HT-29 (cell line): ENCODE measurements around the gene GHITM. TPM values are rescaled to one million over a fixed set of nuclear protein-coding genes. Genes with fewer than 3 reads are reported as not detected.
A peak's percentile ranks its signal among the peaks of the same experiment; 100 is the strongest.
"Not testable (repeated sequence)": the region's sequence is repeated elsewhere in the genome, so short reads cannot be mapped to it uniquely, and the experiment has no call there.

ENCODE experiments used
- DNase-seq: peaks from one replicate; pipeline ENCODE4 v3.0.0-alpha.2; 2015; ENCODE audit warnings: low spot score
- total RNA-seq: library from RNA; depleted of rRNA; stranded (reverse); fragments of >200 nt; shearing (Covaris generic); gene quantifications from 2 replicates; pipeline ENCODE4 v1.2.3, GENCODE V29; 2014; rRNA removed

The GHITM gene, protein sequence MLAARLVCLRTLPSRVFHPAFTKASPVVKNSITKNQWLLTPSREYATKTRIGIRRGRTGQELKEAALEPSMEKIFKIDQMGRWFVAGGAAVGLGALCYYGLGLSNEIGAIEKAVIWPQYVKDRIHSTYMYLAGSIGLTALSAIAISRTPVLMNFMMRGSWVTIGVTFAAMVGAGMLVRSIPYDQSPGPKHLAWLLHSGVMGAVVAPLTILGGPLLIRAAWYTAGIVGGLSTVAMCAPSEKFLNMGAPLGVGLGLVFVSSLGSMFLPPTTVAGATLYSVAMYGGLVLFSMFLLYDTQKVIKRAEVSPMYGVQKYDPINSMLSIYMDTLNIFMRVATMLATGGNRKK
- total RNA-seq: 195 and 196 TPM in 2 replicates

DNA sequence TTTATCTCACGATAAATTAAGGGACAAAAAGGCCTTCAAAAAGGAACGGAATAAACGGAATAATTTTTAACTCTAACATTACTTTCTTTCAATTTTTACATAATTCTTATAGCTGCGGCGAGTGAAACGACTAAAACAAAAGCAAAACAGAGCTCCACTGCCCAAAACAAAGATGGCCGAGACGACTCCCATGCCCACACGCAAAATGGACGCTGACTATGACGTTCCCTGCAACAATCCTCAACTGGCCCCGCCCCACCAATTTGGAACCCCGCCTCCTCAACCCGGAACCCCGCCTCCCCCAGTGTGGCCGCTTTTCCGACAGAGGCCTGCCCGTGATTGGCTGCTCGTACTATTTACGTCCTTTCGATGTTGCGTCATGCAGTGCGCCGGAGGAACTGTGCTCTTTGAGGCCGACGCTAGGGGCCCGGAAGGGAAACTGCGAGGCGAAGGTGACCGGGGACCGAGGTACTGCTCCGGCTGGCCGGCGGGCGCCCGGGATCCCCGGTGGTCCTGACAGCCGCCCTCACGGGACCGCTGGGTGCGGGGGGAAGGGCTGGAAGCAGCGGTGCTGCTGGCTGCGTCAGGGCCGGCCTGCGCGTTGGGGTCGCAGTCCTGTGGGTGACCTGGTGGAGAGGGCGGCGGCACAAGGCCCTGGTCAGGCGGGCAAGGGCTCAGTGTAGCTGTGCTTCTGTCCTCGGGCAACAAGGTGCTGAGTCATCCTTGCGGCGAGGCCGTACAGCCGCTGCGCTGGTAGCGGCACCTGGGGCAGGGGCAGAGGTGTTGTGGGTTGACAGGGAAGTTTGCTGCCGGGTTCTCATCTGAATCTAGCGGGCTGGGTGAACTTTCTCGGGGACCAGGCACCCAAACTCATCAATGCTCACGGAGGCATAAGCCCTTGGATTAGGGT lies at the start of gene GHITM:
GHITM (plus strand) TSS at position 384 of the 910 bp plus-strand sequence. CDS start 1,992 bp downstream, outside the sequence.
- peak; percentile 97 for DNase-seq

GRCh38 chr10:84095811-84096497 lies 43.4 kb upstream of the GHITM start:
- no peak for DNase-seq

GRCh38 chr10:84097787-84098353 lies 41.4 kb upstream of the GHITM start:
- peak; percentile 45 for DNase-seq

GRCh38 chr10:84098667-84099066 lies 40.6 kb upstream of the GHITM start:
- DNase-seq: no peak

GRCh38 chr10:84101042-84101441 lies 38.3 kb upstream of the GHITM start:
- DNase-seq: no peak

- DNase-seq: no peak
Observed at GRCh38 chr10:84108797-84109196, 30.5 kb upstream of the GHITM start.

DNA sequence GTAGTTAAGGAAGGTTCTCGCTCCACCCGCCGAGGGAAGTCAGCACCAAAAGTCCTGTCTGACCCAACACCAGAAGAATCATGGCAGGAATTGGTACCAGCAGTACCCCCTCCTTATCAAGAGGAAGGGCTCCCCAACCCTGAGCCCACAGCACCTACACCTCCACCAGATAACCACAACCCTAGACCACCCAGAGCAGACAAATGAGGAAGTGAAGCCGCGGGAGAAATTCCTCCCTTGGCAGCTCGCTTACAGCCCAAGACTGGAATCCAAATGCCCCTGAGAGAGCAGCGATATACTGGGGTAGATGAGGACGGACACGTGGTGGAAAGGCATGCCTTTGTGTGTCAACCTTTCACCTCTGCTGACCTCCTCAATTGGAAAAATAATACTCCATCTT lies 29.5 kb upstream of the GHITM start:
- not testable (repeated sequence) for DNase-seq

DNA sequence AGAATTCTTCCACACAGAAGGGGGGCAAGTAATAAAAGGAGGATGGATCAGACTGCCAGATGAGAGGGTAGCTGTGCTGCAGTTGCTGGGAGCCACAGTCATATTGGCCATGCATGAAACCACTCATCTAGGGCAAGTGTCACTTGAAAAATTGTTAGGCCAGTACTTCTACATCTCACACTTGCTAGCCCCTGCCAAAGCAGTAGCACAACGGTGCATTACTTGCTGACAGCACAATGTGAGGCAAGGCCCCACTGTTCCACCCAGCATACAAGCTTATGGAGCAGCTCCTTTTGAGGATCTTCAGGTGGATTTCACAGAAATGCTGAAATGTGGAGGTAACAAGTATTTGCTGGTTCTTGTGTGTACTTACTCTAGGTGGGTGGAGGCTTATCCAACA lies 25.8 kb upstream of the GHITM start:
- not testable (repeated sequence) for DNase-seq

DNA sequence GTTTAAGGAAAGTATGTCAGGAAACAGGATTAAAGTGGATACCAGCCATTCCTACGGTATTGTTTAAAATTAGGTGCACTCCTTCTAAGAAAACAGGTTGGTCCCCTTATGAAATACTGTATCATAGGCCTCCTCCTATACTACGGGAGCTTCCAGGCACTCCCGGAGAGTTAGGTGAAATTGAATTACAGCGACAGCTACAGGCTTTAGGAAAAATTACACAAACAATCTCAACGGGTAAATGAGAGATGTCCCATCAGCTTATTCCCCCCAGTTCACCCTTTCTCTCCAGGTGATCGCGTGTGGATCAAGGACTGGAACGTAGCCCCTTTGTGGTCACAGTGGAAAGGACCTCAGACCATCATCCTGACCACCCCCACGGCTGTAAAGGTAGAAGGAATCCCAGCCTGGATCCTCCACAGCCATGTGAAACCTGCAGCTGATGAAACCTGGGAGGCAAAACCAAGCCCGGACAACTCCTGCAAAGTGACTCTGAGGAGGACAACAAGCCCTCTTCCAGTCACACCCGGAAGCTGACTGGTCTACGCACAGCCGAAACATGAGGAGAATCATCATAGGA lies 25.1 kb upstream of the GHITM start:
- peak; percentile 26 for DNase-seq

DNA sequence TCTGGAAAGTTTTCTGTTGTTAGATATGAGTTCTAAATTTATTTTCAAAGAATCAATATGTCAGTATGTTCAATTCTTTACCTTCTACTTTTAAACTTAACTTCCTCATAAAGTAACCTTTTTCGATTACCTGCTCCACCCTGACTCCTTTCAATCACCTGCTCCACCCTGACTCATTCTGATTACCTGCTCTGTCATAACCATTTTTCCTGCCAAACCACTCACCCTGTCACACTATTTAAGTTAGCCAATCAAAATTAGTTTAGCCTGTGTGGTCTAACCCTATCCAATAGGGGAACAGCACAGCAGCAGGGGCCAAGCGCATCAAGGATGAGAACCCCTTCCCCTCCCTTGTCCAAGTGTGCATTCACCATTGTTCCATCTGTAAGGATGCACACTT lies 22.1 kb upstream of the GHITM start:
- not testable (repeated sequence) for DNase-seq

DNA sequence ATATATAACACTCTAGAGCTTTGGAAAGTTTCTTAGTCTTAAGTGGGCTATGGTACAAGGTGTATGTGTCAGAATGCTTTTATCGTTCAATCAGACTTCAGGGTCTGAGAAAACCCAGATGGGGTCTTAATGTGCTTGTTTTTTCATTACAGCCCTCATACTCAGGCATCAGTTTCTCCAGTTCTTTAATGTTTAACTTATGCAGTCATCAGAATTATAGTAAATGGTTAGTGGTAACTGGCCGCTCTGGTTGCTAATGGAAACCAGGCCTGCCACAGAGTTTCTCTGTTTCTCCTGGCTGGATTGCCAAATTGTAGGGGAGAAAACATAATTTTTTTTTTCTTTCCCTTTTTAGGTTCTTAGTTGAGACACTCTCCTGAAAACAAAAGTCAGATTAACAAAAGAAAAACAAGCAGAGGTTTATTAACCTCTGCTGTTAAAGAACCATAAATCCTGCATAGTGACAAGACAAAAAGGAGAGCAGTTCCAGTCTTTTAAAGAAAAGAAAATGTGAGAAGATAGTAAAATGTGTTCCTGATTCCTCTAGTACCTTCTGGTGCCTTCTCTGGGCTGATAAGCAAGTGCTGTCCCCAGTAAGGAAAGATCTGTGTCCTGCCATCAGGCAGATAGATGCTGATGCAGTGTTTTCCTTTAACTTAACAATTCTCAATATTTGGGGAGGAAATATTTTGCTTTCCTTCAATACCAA lies 21.5 kb upstream of the GHITM start:
- no peak for DNase-seq

DNA sequence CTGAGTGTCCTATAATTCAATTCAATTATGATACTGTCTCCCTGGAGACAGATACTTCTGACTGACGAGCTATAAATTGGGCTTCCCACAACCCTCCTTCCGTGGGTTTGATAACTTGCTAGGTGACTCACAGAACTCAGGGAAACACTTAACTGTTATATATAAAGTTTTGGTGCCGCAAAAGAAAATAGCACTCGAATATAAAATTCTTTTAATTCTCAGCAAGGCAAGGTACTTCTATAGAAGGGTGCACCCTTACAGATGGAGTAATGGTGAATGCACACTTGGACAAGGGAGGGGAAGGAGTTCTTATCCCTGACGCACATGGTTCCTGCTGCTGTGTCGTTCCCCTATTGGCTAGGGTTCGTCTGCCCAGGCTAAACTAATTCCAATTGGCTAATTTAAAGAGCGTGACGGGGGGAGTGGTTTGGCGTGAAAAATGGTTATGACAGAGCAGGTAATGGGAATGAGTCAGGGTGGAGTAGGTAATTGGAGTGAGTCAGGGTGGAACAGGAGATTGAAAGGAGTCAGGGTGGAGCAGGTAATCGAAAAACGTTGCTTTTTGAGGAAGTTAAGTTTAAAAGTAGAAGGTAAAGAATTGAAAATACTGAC lies 20.8 kb upstream of the GHITM start:
- DNase-seq: no peak

- DNase-seq: no peak
Observed at GRCh38 chr10:84123362-84123761, 15.9 kb upstream of the GHITM start.

- DNase-seq: not testable (repeated sequence)
Observed at GRCh38 chr10:84125910-84126784, 13.2 kb upstream of the GHITM start.

DNA sequence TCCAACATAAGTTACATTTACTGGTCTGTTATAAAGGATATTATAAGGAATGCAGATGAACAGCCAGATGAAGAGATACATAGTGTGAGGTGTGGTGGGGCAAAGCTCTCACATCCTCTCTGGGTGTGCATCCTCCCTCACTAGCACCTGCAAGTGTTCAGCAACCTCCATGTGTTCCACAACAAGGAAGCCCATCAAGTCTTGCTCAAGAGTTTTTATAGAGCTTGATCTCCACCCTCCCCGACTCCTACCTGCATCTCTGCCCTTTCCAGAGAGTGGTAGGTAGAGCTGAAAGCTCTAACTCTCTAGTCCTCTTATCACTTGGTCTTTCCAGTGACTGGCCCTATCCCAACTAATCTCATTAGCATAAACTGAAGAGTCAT lies 12.5 kb upstream of the GHITM start:
- DNase-seq: no peak

DNA sequence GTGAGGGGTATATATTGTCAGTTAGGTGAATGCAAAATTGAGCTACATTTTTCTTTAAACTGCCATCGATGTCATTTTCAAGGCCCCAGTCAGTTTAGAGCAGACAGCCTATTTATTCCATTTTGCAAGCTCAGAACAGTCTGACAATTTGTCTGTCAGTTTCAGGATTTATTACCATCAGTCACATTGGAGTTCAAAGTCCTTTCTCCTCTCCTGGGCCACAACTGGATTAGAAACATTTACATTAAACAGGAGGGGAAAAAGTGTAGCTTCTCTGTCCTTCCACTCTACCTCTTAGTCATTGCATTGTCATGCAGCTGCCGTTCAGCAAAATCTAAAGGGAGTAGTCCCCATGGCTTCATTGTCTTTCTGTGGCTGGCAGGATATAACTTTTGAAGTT lies 3.5 kb upstream of the GHITM start:
- peak; percentile 68 for DNase-seq

GRCh38 chr10:84137811-84138210 lies 1.5 kb upstream of the GHITM start:
- no peak for DNase-seq

DNA sequence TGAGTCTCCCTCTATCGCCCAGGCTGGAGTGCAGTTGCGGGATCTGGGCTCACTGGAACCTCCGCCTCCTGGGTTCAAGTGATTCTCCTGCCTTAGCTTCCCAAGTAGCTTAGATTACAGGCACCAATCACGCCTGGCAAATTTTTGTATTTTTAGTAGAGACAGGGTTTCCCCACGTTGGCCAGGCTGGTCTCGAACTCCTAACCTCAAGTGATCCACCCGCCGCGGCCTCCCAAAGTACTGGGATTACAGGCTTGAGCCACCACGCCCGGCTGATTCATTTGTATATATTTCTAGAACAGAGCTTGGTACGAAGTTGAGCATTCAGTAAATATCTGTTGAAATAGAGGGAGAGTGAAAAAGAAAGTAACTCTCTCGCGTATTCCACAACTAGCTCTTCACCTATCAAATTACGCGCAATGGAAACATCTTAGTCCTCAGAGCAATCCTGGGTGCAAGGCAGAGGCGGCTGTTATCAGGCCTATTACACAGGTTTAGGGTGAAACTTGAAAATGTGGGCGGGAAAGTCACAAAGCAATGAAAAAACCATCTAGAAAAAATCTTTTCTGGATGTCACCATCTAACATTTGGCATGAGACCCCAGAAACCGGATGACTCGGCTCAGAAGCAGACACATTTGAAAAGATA lies 707 bp upstream of the GHITM start:
- DNase-seq: no peak

DNA sequence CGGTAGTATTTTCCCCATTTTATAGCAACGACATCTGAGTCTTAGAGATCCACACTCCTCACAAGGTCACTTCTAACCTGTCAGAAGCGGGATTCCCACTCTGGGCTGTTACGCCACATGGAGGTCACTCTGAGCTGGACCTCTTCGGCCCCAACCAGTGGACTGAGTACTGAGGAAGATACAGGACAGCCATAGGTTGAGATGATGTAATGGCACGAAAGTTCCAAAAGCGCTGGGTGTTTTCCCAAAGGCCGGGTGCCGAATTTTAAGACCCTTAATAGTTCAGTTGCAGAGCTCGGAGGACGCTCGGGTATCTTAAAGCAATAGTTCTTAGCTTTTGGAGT lies 699 bp downstream of the GHITM start:
- DNase-seq: no peak
